ENCODE results near the gene MACROD1.

GRCh38 chr11:64003807-64004589, 161.9 kb downstream of the MACROD1 start:
- TF ChIP-seq PHF20 (IDR thresholded peaks at IDR 0.05; ENCODE audit: partially characterized antibody) (no peak), NFIX (CRISPR knock-in tag; IDR thresholded peaks at IDR 0.05; ENCODE audit: low read depth) (no peak), ZSCAN29 (IDR thresholded peaks at IDR 0.05) (no peak), SNRNP70 (optimal IDR thresholded peaks at IDR 0.05; ENCODE audit: low read depth, low read length) (no peak), ZKSCAN1 (IDR thresholded peaks at IDR 0.05; ENCODE audit: low read depth, low read length) (no peak), RBM22 (IDR thresholded peaks at IDR 0.05; ENCODE audit: low read depth, low read length, poor library complexity, severe bottlenecking) (no peak), SP2 (IDR thresholded peaks at IDR 0.05; ENCODE audit: extremely low read depth, low read depth, low read length, poor library complexity, severe bottlenecking) (no peak), ZNF668 (CRISPR knock-in tag; IDR thresholded peaks at IDR 0.05) (no peak), RCOR1 (IDR thresholded peaks at IDR 0.05; ENCODE audit: borderline replicate concordance in 1 of 2, low read depth in 2 of 2, low read length in 2 of 2) (no peak), POLR2A (conservative IDR thresholded peaks at IDR 0.05) (no peak), ETV6 (IDR thresholded peaks at IDR 0.05; ENCODE audit: borderline replicate concordance in 1 of 2, low read depth in 2 of 2, low read length in 1 of 2) (no peak), ETV6 (CRISPR knock-in tag; IDR thresholded peaks at IDR 0.05; ENCODE audit: borderline replicate concordance) (no peak), RERE (CRISPR knock-in tag; IDR thresholded peaks at IDR 0.05; ENCODE audit: borderline replicate concordance) (no peak), PHTF2 (CRISPR knock-in tag; IDR thresholded peaks at IDR 0.05) (no peak)
